ENCODE data around the gene C1orf56. TPM values are rescaled to one million over a fixed set of nuclear protein-coding genes. Genes with fewer than 3 reads are reported as not detected.
"Not testable (repeated sequence)": the region's sequence is repeated elsewhere in the genome, so short reads cannot be mapped to it uniquely, and the experiment has no call there.

Gene C1orf56

DNA sequence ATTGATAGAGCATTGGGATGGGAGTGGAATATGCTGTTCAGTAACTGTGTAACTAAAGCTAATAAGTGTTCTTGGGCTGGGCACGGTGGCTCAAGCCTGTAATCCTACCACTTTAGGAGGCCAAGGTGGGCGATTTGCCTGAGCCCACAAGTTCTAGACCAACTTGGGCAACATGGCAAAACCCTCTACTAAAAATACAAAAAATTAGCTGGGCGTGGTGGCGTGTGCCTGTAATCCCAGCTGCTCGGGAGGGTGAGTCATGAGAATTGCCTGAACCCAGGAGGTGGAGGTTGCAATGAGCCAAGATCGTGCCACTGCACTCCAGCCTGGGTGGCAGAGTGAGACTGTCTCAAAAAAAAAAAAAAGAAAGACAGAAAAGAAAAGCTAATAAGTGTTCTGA, 49.9 kb downstream of the C1orf56 start:
- H3K9ac ChIP-seq (ENCODE audit: low read length); H3K4ac ChIP-seq (ENCODE audit: low read depth in 1 of 2, low read length in 2 of 2); H3K27ac ChIP-seq (ENCODE audit: low read length, poor library complexity, severe bottlenecking); H3K36me3 ChIP-seq (ENCODE audit: control insufficient read depth in 1 of 2, insufficient read depth in 2 of 2, low read depth in 1 of 2, low read length in 2 of 2); H2BK5ac ChIP-seq (ENCODE audit: low read depth, low read length, poor library complexity, severe bottlenecking); H3K14ac ChIP-seq (ENCODE audit: low read length in 2 of 2); H3K18ac ChIP-seq (ENCODE audit: low read depth in 1 of 2, low read length in 2 of 2); H2AFZ ChIP-seq (ENCODE audit: low read depth, low read length); H3K4me2 ChIP-seq (ENCODE audit: low read length, poor library complexity, severe bottlenecking); H2BK12ac ChIP-seq (ENCODE audit: low read length in 2 of 2); H4K8ac ChIP-seq (ENCODE audit: low read length); H4K91ac ChIP-seq (ENCODE audit: low read length); H3K4me1 ChIP-seq (ENCODE audit: control insufficient read depth, insufficient read depth, low read depth, low read length); H3K4me3 ChIP-seq (ENCODE audit: insufficient read depth in 1 of 2, low read depth in 1 of 2, low read length in 2 of 2); H3K9me3 ChIP-seq (ENCODE audit: control insufficient read depth, low read length); H2BK120ac ChIP-seq (ENCODE audit: low read depth, low read length); H3K23ac ChIP-seq (ENCODE audit: low read length in 2 of 2); DNase-seq; H3K27me3 ChIP-seq (ENCODE audit: control insufficient read depth in 1 of 2, insufficient read depth in 1 of 2, low read length in 2 of 2); H2AK5ac ChIP-seq (ENCODE audit: low read length, severe bottlenecking); H2BK15ac ChIP-seq (ENCODE audit: low read depth, poor library complexity, severe bottlenecking); H3K79me1 ChIP-seq (replicated peaks; ENCODE audit: low read length, poor library complexity, severe bottlenecking): not testable (repeated sequence)
- WGBS, result 88% methylated on average over 6 of the region's 6 CpGs

DNA sequence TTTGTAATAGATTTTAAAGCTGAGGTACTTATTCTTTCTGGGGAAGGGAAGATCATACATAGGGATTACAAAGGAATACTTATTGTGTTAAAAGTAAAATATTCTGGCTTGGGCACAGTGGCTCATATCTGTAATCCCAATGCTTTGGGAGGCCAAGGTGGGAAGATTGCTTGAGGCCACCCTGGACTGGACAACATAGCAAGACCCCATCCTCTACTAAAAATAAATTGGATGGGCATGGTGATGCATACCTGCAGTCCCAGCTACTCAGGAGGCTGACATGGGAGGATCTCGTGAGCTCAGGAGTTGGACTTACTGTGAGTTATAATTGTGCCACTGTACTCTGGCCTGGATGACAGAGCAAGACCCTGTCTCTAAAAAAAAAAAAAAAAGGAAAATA, 50.6 kb downstream of the C1orf56 start:
- Histone ChIP-seq H4K91ac (ENCODE audit: low read length) (no peak overlapping the region), H3K9ac (ENCODE audit: low read length) (no peak overlapping the region), H3K4me2 (ENCODE audit: low read length, poor library complexity, severe bottlenecking) (no peak overlapping the region), H3K27me3 (ENCODE audit: control insufficient read depth in 1 of 2, insufficient read depth in 1 of 2, low read length in 2 of 2) (no peaks in the 10 kb centered on the region), H3K23ac (ENCODE audit: low read length in 2 of 2) (peak overlapping the region in 1 of 2 experiments; percentile 83), H2AK5ac (ENCODE audit: low read length, severe bottlenecking) (no peak overlapping the region), H3K79me1 (replicated peaks; ENCODE audit: low read length, poor library complexity, severe bottlenecking) (no peaks in the 10 kb centered on the region), H3K4me3 (ENCODE audit: insufficient read depth in 1 of 2, low read depth in 1 of 2, low read length in 2 of 2) (no peak overlapping the region), H2BK12ac (ENCODE audit: low read length in 2 of 2) (no peak overlapping the region), H3K9me3 (ENCODE audit: control insufficient read depth, low read length) (no peaks in the 10 kb centered on the region), H2BK15ac (ENCODE audit: low read depth, poor library complexity, severe bottlenecking) (no peak overlapping the region), H2BK120ac (ENCODE audit: low read depth, low read length) (no peak overlapping the region), H2AFZ (ENCODE audit: low read depth, low read length) (no peak overlapping the region), H3K27ac (ENCODE audit: low read length, poor library complexity, severe bottlenecking) (no peak overlapping the region), H4K8ac (ENCODE audit: low read length) (no peak overlapping the region), H2BK5ac (ENCODE audit: low read depth, low read length, poor library complexity, severe bottlenecking) (no peak overlapping the region), H3K14ac (ENCODE audit: low read length in 2 of 2) (no peak overlapping the region), H3K4ac (ENCODE audit: low read depth in 1 of 2, low read length in 2 of 2) (no peak overlapping the region), H3K4me1 (ENCODE audit: control insufficient read depth, insufficient read depth, low read depth, low read length) (no peaks in the 10 kb centered on the region), H3K36me3 (ENCODE audit: control insufficient read depth in 1 of 2, insufficient read depth in 2 of 2, low read depth in 1 of 2, low read length in 2 of 2) (peaks cover 0 to 3% of the 10 kb centered on the region in 2 experiments), H3K18ac (ENCODE audit: low read depth in 1 of 2, low read length in 2 of 2) (no peak overlapping the region)
- 100% methylated on average over 1 of the region's 1 CpG for WGBS
- DNase-seq, result no peak

Small RNA genes lying within 50 kb of the gene (small RNA-seq; reads per million reads assigned to genes)
- gene RNU6-884P (ENCODE audit: low read depth), result not detected

Measured in mesenchymal stem cell (in vitro differentiated cells and primary cell).